H9 (cell line): ENCODE results near the gene ADRM1. TPM values are rescaled to one million over a fixed set of nuclear protein-coding genes. Genes with fewer than 3 reads are reported as not detected.

Source experiments
- DNase-seq: peaks from one replicate; pipeline ENCODE4 v3.0.0-alpha.2; 2017
- H2AFZ ChIP-seq: one replicate; pipeline ENCODE4 v1.6.1; 2013; ENCODE audit warnings: mild to moderate bottlenecking, low read length, control low read depth, moderate library complexity
- H2AK5ac ChIP-seq: 2 replicates; pipeline ENCODE4 v1.6.1; 2013; ENCODE audit warnings: low read length, control low read depth, mixed read lengths; ENCODE audit not compliant: insufficient read length
- H2BK120ac ChIP-seq: one replicate; pipeline ENCODE4 v1.6.1; 2013; ENCODE audit warnings: low read depth, mild to moderate bottlenecking, low read length, control low read depth, inconsistent platforms; ENCODE audit not compliant: poor library complexity, severe bottlenecking
- H2BK12ac ChIP-seq: 2 replicates; pipeline ENCODE4 v1.6.1; 2013; ENCODE audit warnings: low read length, control low read depth, mixed read lengths, low read depth; ENCODE audit not compliant: insufficient read length
- H2BK15ac ChIP-seq: 2 replicates; pipeline ENCODE4 v1.6.1; 2013; ENCODE audit warnings: low read depth, low read length, control low read depth
- H2BK20ac ChIP-seq: one replicate; pipeline ENCODE4 v1.6.1; 2013; ENCODE audit warnings: low read depth, mild to moderate bottlenecking, low read length, control low read depth, inconsistent platforms; ENCODE audit not compliant: poor library complexity, severe bottlenecking
- H2BK5ac ChIP-seq: 2 replicates; pipeline ENCODE4 v1.6.1; 2013; ENCODE audit warnings: low read length, control low read depth, mixed read lengths; ENCODE audit not compliant: insufficient read length
- H3K14ac ChIP-seq: 2 replicates; pipeline ENCODE4 v1.6.1; 2013; ENCODE audit warnings: low read length, control low read depth; ENCODE audit not compliant: insufficient read depth
- H3K18ac ChIP-seq: 2 replicates; pipeline ENCODE4 v1.6.1; 2013; ENCODE audit warnings: low read depth, mild to moderate bottlenecking, mixed read lengths, low read length, control low read depth; ENCODE audit not compliant: insufficient read length
- H3K23ac ChIP-seq: 2 replicates; pipeline ENCODE4 v1.6.1; 2013; ENCODE audit warnings: low read length, control low read depth, mixed read lengths, low read depth; ENCODE audit not compliant: insufficient read length
- H3K23me2 ChIP-seq: 2 replicates; pipeline ENCODE4 v1.6.1; 2013; ENCODE audit warnings: low read depth, mild to moderate bottlenecking, mixed read lengths, low read length, control low read depth; ENCODE audit not compliant: insufficient read length, poor library complexity, severe bottlenecking
- H3K27ac ChIP-seq: 2 replicates; pipeline ENCODE4 v1.5.1; 2013; ENCODE audit warnings: low read length, control low read depth, mixed read lengths, low read depth; ENCODE audit not compliant: insufficient read length
- H3K27me3 ChIP-seq: 2 replicates; pipeline ENCODE4 v1.6.1; 2013; ENCODE audit warnings: low read length, control low read depth, inconsistent platforms; ENCODE audit not compliant: insufficient read depth
- H3K4ac ChIP-seq: 2 replicates; pipeline ENCODE4 v1.6.1; 2013; ENCODE audit warnings: low read depth, mild to moderate bottlenecking, control low read depth, inconsistent platforms, low read length, moderate library complexity
- H3K4me1 ChIP-seq: 2 replicates; pipeline ENCODE4 v1.6.1; 2013; ENCODE audit warnings: low read length, control low read depth, inconsistent platforms; ENCODE audit not compliant: insufficient read depth
- H3K4me2 ChIP-seq: 2 replicates; pipeline ENCODE4 v1.6.1; 2013; ENCODE audit warnings: low read length, control low read depth, mixed read lengths; ENCODE audit not compliant: insufficient read length, insufficient read depth
- H3K56ac ChIP-seq: 2 replicates; pipeline ENCODE4 v1.6.1; 2013; ENCODE audit warnings: low read depth, mild to moderate bottlenecking, mixed read lengths, low read length, control low read depth; ENCODE audit not compliant: insufficient read length
- H3K79me1 ChIP-seq: 2 replicates; pipeline ENCODE4 v1.6.1; 2013; ENCODE audit warnings: low read depth, mild to moderate bottlenecking, moderate library complexity, low read length, control low read depth, inconsistent platforms; ENCODE audit not compliant: insufficient read depth, poor library complexity, severe bottlenecking
- H3K79me2 ChIP-seq: 2 replicates; pipeline ENCODE4 v1.6.1; 2013; ENCODE audit warnings: low read length, control low read depth, inconsistent platforms; ENCODE audit not compliant: insufficient read depth
- H3K9ac ChIP-seq: 2 replicates; pipeline ENCODE4 v1.6.1; 2013; ENCODE audit warnings: low read length, control low read depth, mixed read lengths; ENCODE audit not compliant: insufficient read length; ENCODE audit errors: extremely low read depth
- H3K9me3 ChIP-seq: one replicate; pipeline ENCODE4 v1.6.1; 2013; ENCODE audit warnings: low read depth, low read length, inconsistent platforms; ENCODE audit not compliant: control insufficient read depth
- H3T11ph ChIP-seq: one replicate; pipeline ENCODE4 v1.6.1; 2013; ENCODE audit warnings: mild to moderate bottlenecking, low read length, control low read depth, inconsistent platforms
- H4K20me1 ChIP-seq: one replicate; pipeline ENCODE4 v1.6.1; 2013; ENCODE audit not compliant: control insufficient read depth, insufficient read length, insufficient read depth
- H4K5ac ChIP-seq: 2 replicates; pipeline ENCODE4 v1.6.1; 2013; ENCODE audit warnings: low read depth, mild to moderate bottlenecking, mixed read lengths, low read length, control low read depth; ENCODE audit not compliant: insufficient read length
- H4K8ac ChIP-seq: replicated peaks from 2 replicates; pipeline ENCODE4 v1.6.1; 2013; ENCODE audit warnings: low read length, control low read depth, mixed read lengths, low read depth; ENCODE audit not compliant: insufficient read length
- H4K91ac ChIP-seq: 2 replicates; pipeline ENCODE4 v1.6.1; 2013; ENCODE audit warnings: low read depth, mild to moderate bottlenecking, moderate library complexity, mixed read lengths, low read length, control low read depth; ENCODE audit not compliant: insufficient read length
- H3K27ac Mint-ChIP-seq, 3 experiments: 2 replicates in 2 of 3; 3 replicates in 1 of 3; pipeline ENCODE4 v1.8.0; 2020 to 2021; ENCODE audit warnings: mixed read lengths in 3 of 3, mild to moderate bottlenecking in 1 of 3, moderate library complexity in 1 of 3
- H3K27me3 Mint-ChIP-seq: 2 replicates; pipeline ENCODE4 v1.8.0; 2021; ENCODE audit warnings: low read depth, mild to moderate bottlenecking, moderate library complexity, mixed read lengths
- H3K36me3 Mint-ChIP-seq, 3 experiments: 2 replicates in 2 of 3; 3 replicates in 1 of 3; pipeline ENCODE4 v1.8.0; 2020 to 2021; ENCODE audit warnings: low read depth in 3 of 3, mixed read lengths in 3 of 3; ENCODE audit not compliant: insufficient read depth in 1 of 3
- H3K4me1 Mint-ChIP-seq, 2 experiments: 2 replicates each; pipeline ENCODE4 v1.8.0; 2020; ENCODE audit warnings: mixed read lengths in 2 of 2
- H3K4me3 Mint-ChIP-seq, 2 experiments: 2 replicates in 1 of 2; 3 replicates in 1 of 2; pipeline ENCODE4 v1.8.0; 2020 to 2021; ENCODE audit warnings: mild to moderate bottlenecking in 2 of 2, mixed read lengths in 2 of 2, moderate library complexity in 1 of 2
- H3K9me3 Mint-ChIP-seq, 2 experiments: 2 replicates in 1 of 2; 3 replicates in 1 of 2; pipeline ENCODE4 v1.8.0; 2020; ENCODE audit warnings: mild to moderate bottlenecking in 2 of 2, mixed read lengths in 2 of 2, moderate library complexity in 1 of 2
- CTCF ChIP-seq: fragments of 200-600 bp; sonication (generic); conservative IDR thresholded peaks from 3 replicates; pipeline ENCODE4 v1.8.0; 2021; ENCODE audit warnings: antibody characterized with exemption, mild to moderate bottlenecking
- WGBS: extraction: QIAGEN DNeasy Blood & Tissue Kit; methylation state at CpG from one replicate; pipeline ENCODE4 v1.1.7; 2013; ENCODE audit warnings: missing lambda C conversion rate, low lambda C conversion rate, mixed read lengths; ENCODE audit not compliant: insufficient read length; ENCODE audit errors: extremely low coverage; 5-methylcytosine and 5-hydroxymethylcytosine counted together
- total RNA-seq: library from RNA; stranded (reverse); gene quantifications from 2 replicates; pipeline ENCODE4 v1.2.1, GENCODE V29; 2021

The ADRM1 gene
- total RNA-seq, 1 experiment from 2014 or later = 153 TPM

GRCh38 chr20:62309947-62310756 is 7.4 kb downstream of the ADRM1 start:
- no peak overlapping the region for H3K27ac ChIP-seq
- no peak overlapping the region for H2AFZ ChIP-seq
- H2BK5ac ChIP-seq = no peak overlapping the region
- Mint-ChIP-seq H3K27me3 (no peaks in the 10 kb centered on the region), H3K27ac (no peak overlapping the region), H3K9me3 (no peaks in the 10 kb centered on the region), H3K4me3 (no peak overlapping the region), H3K36me3 (peaks cover 16 to 63% (median 63%) of the 10 kb centered on the region in 3 experiments), H3K4me1 (peaks cover 3% of the 10 kb centered on the region in 2 experiments)
- H2BK15ac ChIP-seq = no peak overlapping the region
- no peak overlapping the region for H2AK5ac ChIP-seq
- no peaks in the 10 kb centered on the region for H3K9me3 ChIP-seq
- H3K56ac ChIP-seq = no peak overlapping the region
- H3K23ac ChIP-seq = no peak overlapping the region
- H3K4ac ChIP-seq = no peak overlapping the region
- H2BK20ac ChIP-seq = no peak overlapping the region
- no peak overlapping the region for H2BK120ac ChIP-seq
- no peak for DNase-seq
- no peaks in the 10 kb centered on the region for H4K20me1 ChIP-seq
- no peaks in the 10 kb centered on the region; the same call in 1 of the 2 replicates for H3K79me2 ChIP-seq
- H4K5ac ChIP-seq = no peak overlapping the region
- H3K14ac ChIP-seq = no peak overlapping the region
- H3K79me1 ChIP-seq = no peaks in the 10 kb centered on the region
- H3K23me2 ChIP-seq = no peaks in the 10 kb centered on the region
- H3K9ac ChIP-seq = no peak overlapping the region
- no CpG with 5 or more reads among the region's 29 CpGs for WGBS
- TF ChIP-seq CTCF = no peak
- H3K4me2 ChIP-seq = no peak overlapping the region
- no peak overlapping the region for H3T11ph ChIP-seq
- no peak overlapping the region for H3K18ac ChIP-seq
- no peak overlapping the region for H2BK12ac ChIP-seq
- no peak overlapping the region for H4K8ac ChIP-seq
- no peaks in the 10 kb centered on the region for H3K27me3 ChIP-seq
- no peak overlapping the region for H4K91ac ChIP-seq
- H3K4me1 ChIP-seq = no peaks in the 10 kb centered on the region
